ENCODE data around the gene KRTAP12-4. TPM values are rescaled to one million over a fixed set of nuclear protein-coding genes. Genes with fewer than 3 reads are reported as not detected.
"Not testable (repeated sequence)": the region's sequence is repeated elsewhere in the genome, so short reads cannot be mapped to it uniquely, and the experiment has no call there.

Gene KRTAP12-4
- total RNA-seq, 2 experiments from 2014 or later: not detected

DNA sequence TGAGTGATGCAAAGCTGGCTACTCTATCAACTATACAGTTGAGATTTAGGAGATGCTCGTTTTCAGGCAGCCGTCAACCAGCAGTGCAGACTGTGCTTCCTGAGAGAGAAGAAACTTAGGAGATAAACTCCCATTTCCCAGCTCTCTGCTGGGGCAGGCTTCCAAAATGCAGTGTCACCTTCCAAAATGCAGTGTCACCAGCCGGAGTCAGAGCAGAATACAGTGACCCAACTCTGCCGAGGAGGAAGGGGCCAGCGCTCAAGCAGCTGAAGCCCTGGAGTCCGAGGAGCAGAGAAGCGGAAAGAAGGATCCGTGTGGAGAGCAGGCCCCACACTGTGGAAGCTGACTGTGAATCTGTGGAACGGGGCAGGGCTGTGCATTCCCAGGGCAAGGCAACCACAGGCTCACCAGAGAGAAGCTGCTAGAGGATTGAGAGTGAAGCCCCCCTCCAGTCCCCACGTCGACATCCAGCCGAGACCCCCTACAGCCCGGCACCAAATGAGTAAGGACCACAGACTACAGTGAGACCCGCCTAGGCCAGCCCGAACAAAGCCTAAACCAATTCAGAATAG lies 28.2 kb upstream of the KRTAP12-4 start:
- H3K4me1 Mint-ChIP-seq: peaks cover 10% of the 10 kb centered on the region
- H3K27me3 Mint-ChIP-seq: peaks cover 20% of the 10 kb centered on the region
- H3K9me3 Mint-ChIP-seq: no peaks in the 10 kb centered on the region
- no peaks in the 10 kb centered on the region for H3K36me3 Mint-ChIP-seq (ENCODE audit: low read depth)
- ChIA-PET CTCF (no interaction called here), POLR2A (no interaction called here)
- H3K4me3 Mint-ChIP-seq: no peak overlapping the region
- no peak overlapping the region for H3K27ac Mint-ChIP-seq
- no peak for DNase-seq

- CTCF ChIA-PET: no interaction called here
- no peak for DNase-seq
- H3K27me3 Mint-ChIP-seq: peaks cover 17% of the 10 kb centered on the region
- no peak within 1 kb of the TSS for H3K27ac Mint-ChIP-seq
- POLR2A ChIA-PET: no interaction called here
- H3K36me3 Mint-ChIP-seq (ENCODE audit: low read depth): no peaks in the 10 kb centered on the region
- H3K4me1 Mint-ChIP-seq: peaks cover 10% of the 10 kb centered on the region
- no peaks in the 10 kb centered on the region for H3K9me3 Mint-ChIP-seq
- H3K4me3 Mint-ChIP-seq: no peak within 1 kb of the TSS
Observed at GRCh38 chr21:44681861-44682579, 27.6 kb upstream of the KRTAP12-4 start, which contains the start of gene KRTAP12-1. Gene KRTAP12-1 (minus strand): TSS chr21:44682163. CDS start chr21:44682123, 40 bp downstream.

GRCh38 chr21:44681152-44681551 lies 26.7 kb upstream of the KRTAP12-4 start:
- Mint-ChIP-seq H3K27me3 (peaks cover 21% of the 10 kb centered on the region), H3K9me3 (no peaks in the 10 kb centered on the region), H3K36me3 (ENCODE audit: low read depth) (no peaks in the 10 kb centered on the region), H3K4me1 (peaks cover 4% of the 10 kb centered on the region), H3K27ac (no peak overlapping the region), H3K4me3 (no peak overlapping the region)
- POLR2A ChIA-PET: no interaction called here
- no peak for DNase-seq
- CTCF ChIA-PET: no interaction called here

- H3K4me3 Mint-ChIP-seq: no peak overlapping the region
- peaks cover 7% of the 10 kb centered on the region for H3K9me3 Mint-ChIP-seq
- H3K4me1 Mint-ChIP-seq: no peaks in the 10 kb centered on the region
- H3K27ac Mint-ChIP-seq: no peak overlapping the region
- ChIA-PET POLR2A (no interaction called here), CTCF (no interaction called here)
- H3K27me3 Mint-ChIP-seq: peaks cover 27% of the 10 kb centered on the region
- DNase-seq: no peak
- H3K36me3 Mint-ChIP-seq (ENCODE audit: low read depth): peaks cover 1% of the 10 kb centered on the region
Observed at GRCh38 chr21:44677881-44678280, 23.4 kb upstream of the KRTAP12-4 start.

- CTCF ChIA-PET: no interaction called here
- DNase-seq: no peak
- H3K27ac Mint-ChIP-seq: no peak overlapping the region
- peaks cover 38% of the 10 kb centered on the region for H3K27me3 Mint-ChIP-seq
- H3K9me3 Mint-ChIP-seq: peaks cover 30% of the 10 kb centered on the region
- no peaks in the 10 kb centered on the region for H3K4me1 Mint-ChIP-seq
- H3K4me3 Mint-ChIP-seq: no peak overlapping the region
- POLR2A ChIA-PET: no interaction called here
- H3K36me3 Mint-ChIP-seq (ENCODE audit: low read depth): peaks cover 12% of the 10 kb centered on the region
Observed at GRCh38 chr21:44671911-44672310, 17.5 kb upstream of the KRTAP12-4 start.

- H3K9me3 Mint-ChIP-seq: peaks cover 29% of the 10 kb centered on the region
- no peaks in the 10 kb centered on the region for H3K4me1 Mint-ChIP-seq
- POLR2A ChIA-PET: interaction anchor here (1.6 kb wide), 1 partner anchor 13 kb away, joined by 4 read pairs; the partner anchor contains the start of gene KRTAP12-3
- H3K4me3 Mint-ChIP-seq: no peak overlapping the region
- CTCF ChIA-PET: no interaction called here
- peaks cover 12% of the 10 kb centered on the region for H3K36me3 Mint-ChIP-seq (ENCODE audit: low read depth)
- H3K27me3 Mint-ChIP-seq: peaks cover 38% of the 10 kb centered on the region
- no peak for DNase-seq
- H3K27ac Mint-ChIP-seq: no peak overlapping the region
Observed at GRCh38 chr21:44670642-44671432, 16.4 kb upstream of the KRTAP12-4 start.

DNA sequence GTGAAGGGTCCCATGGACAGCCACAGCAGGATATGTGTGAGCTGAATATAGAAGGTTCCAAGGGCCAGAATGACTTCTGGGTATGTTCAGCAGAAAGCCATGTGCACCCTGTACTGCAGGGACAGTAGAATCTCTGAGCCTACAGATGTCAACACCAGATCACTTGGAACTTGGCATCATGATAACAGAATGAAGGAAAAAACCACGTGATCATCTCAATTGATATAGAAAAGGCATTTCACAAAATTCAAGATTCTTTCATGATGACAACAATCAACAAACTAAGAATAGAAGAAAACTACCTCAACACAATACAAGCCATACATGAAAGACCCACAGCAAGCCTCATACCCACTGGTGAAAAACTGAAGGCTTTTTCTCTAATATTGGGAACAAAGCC lies 13.2 kb upstream of the KRTAP12-4 start:
- peaks cover 40% of the 10 kb centered on the region for H3K27me3 Mint-ChIP-seq
- POLR2A ChIA-PET: no interaction called here
- H3K4me3 Mint-ChIP-seq: no peak overlapping the region
- H3K9me3 Mint-ChIP-seq: peaks cover 29% of the 10 kb centered on the region
- no peak for DNase-seq
- CTCF ChIA-PET: no interaction called here
- H3K4me1 Mint-ChIP-seq: no peaks in the 10 kb centered on the region
- H3K36me3 Mint-ChIP-seq (ENCODE audit: low read depth): peaks cover 12% of the 10 kb centered on the region
- H3K27ac Mint-ChIP-seq: no peak overlapping the region

- CTCF ChIA-PET: no interaction called here
- POLR2A ChIA-PET: no interaction called here
- peaks cover 46% of the 10 kb centered on the region for H3K27me3 Mint-ChIP-seq
- peaks cover 11% of the 10 kb centered on the region for H3K36me3 Mint-ChIP-seq (ENCODE audit: low read depth)
- H3K4me3 Mint-ChIP-seq: no peak within 1 kb of the TSS
- no peak for DNase-seq
- H3K27ac Mint-ChIP-seq: no peak within 1 kb of the TSS
- peaks cover 23% of the 10 kb centered on the region for H3K9me3 Mint-ChIP-seq
- no peaks in the 10 kb centered on the region for H3K4me1 Mint-ChIP-seq
Observed at GRCh38 chr21:44666401-44667320, 12.2 kb upstream of the KRTAP12-4 start, which contains the start of gene KRTAP12-2. Gene KRTAP12-2 (minus strand): TSS chr21:44666927. CDS start chr21:44666886, 41 bp downstream.

DNA sequence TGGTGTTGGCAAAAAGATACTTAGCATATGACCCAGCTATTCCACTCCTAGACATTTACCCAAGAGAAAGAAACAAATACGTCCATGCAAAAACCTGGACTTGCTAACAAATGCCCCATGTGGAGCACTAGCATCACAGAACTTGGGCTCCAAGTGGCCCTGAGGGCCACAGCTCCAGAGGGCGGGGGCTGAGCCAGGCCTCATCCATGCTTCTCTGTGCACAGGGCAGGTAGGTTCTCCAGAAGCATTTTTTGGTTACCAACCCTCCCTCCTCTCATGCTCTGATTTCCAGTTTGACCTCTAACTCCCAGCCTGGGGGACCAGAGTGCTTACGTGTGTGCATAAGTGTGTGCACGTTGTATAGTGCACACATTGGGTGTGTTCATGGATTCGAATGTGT lies 10.2 kb upstream of the KRTAP12-4 start:
- peaks cover 19% of the 10 kb centered on the region for H3K9me3 Mint-ChIP-seq
- ChIA-PET CTCF (no interaction called here), POLR2A (no interaction called here)
- no peak for DNase-seq
- peaks cover 16% of the 10 kb centered on the region for H3K36me3 Mint-ChIP-seq (ENCODE audit: low read depth)
- no peak overlapping the region for H3K4me3 Mint-ChIP-seq
- H3K27ac Mint-ChIP-seq: no peak overlapping the region
- H3K4me1 Mint-ChIP-seq: peaks cover 4% of the 10 kb centered on the region
- H3K27me3 Mint-ChIP-seq: peaks cover 41% of the 10 kb centered on the region

GRCh38 chr21:44661567-44661966 lies 7.1 kb upstream of the KRTAP12-4 start:
- DNase-seq, H3K4me3 Mint-ChIP-seq, H3K27ac Mint-ChIP-seq, POLR2A ChIA-PET, CTCF ChIA-PET: not testable (repeated sequence)
- H3K9me3 Mint-ChIP-seq: peaks cover 22% of the 10 kb centered on the region
- peaks cover 34% of the 10 kb centered on the region for H3K36me3 Mint-ChIP-seq (ENCODE audit: low read depth)
- H3K27me3 Mint-ChIP-seq: peaks cover 25% of the 10 kb centered on the region
- H3K4me1 Mint-ChIP-seq: peaks cover 36% of the 10 kb centered on the region

DNA sequence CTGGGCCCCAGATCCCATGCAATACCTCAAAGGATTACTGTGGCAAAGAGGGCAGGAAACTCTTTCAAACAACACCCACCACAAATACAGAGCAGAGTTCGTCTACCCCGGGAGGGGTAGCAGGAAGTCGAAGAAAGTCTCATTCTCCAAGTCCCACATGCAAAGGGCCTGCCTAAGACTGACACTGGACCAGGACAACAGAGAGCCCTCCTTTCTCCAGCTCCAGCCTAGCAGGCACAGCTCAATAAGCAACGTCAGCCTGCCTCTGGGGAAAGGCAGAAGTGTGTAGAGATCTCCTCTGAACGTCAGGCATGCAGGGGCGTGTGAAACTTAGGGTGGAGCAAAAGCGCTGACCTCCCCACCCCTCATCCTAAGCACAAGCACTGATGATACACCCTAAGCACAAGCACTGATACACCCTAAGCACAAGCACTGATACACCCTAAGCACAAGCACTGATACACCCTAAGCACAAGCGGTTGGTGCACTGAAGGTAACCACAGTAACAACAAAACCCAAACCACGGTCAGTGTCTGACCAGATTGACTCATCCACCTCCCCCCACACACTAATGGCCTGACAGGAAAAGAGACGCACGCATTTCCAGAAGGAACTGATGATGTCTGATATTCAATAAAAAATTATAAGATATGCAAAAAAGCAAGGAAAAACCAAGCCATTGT lies 4.6 kb upstream of the KRTAP12-4 start:
- H3K36me3 Mint-ChIP-seq (ENCODE audit: low read depth): peaks cover 47% of the 10 kb centered on the region
- H3K27me3 Mint-ChIP-seq: peaks cover 10% of the 10 kb centered on the region
- no peak overlapping the region for H3K4me3 Mint-ChIP-seq
- POLR2A ChIA-PET: interaction anchor here (2.5 kb wide), 1 partner anchor 40 kb away, joined by 18 read pairs; no protein-coding TSS in a partner anchor
- peaks cover 57% of the 10 kb centered on the region for H3K4me1 Mint-ChIP-seq
- CTCF ChIA-PET: interaction anchor here (2.2 kb wide), 1 partner anchor 40 kb away, joined by 6 read pairs; no protein-coding TSS in a partner anchor
- H3K27ac Mint-ChIP-seq: peak overlapping the region; percentile 93
- peaks cover 33% of the 10 kb centered on the region for H3K9me3 Mint-ChIP-seq
- peak; percentile 37 for DNase-seq

GRCh38 chr21:44658541-44658910 lies 4.1 kb upstream of the KRTAP12-4 start:
- POLR2A ChIA-PET: interaction anchor here (1.5 to 2.5 kb wide), 3 partner anchors 40 to 111 kb away, joined by 3 to 18 read pairs (median 6); no protein-coding TSS in a partner anchor
- peak overlapping the region; percentile 93 for H3K27ac Mint-ChIP-seq
- peaks cover 62% of the 10 kb centered on the region for H3K4me1 Mint-ChIP-seq
- H3K36me3 Mint-ChIP-seq (ENCODE audit: low read depth): peaks cover 53% of the 10 kb centered on the region
- H3K9me3 Mint-ChIP-seq: peaks cover 32% of the 10 kb centered on the region
- no peak overlapping the region for H3K4me3 Mint-ChIP-seq
- peaks cover 10% of the 10 kb centered on the region for H3K27me3 Mint-ChIP-seq
- CTCF ChIA-PET: interaction anchor here (2.2 kb wide), 1 partner anchor 40 kb away, joined by 6 read pairs; no protein-coding TSS in a partner anchor
- no peak for DNase-seq

All from activated CD4-positive, alpha-beta memory T cell treated with anti-CD3 and anti-CD28 coated beads, Interleukin-2, amount 10 ng/mL, durations not matched to agents 7 days and 5 days (primary cell).